AG04450 (cell line): Measurements from ENCODE around the gene ZC3H18. TPM values are rescaled to one million over a fixed set of nuclear protein-coding genes. Genes with fewer than 3 reads are reported as not detected.
"Not testable (repeated sequence)": the region's sequence is repeated elsewhere in the genome, so short reads cannot be mapped to it uniquely, and the experiment has no call there.

Experiments used
- CTCF ChIA-PET: fragments of 300-600, 350-600 bp; formaldehyde crosslinking; extraction: SDS; loops from one replicate; lab custom pipeline; 2022; ENCODE audit warnings: antibody characterized with exemption, inconsistent platforms; lab: Charles Lee
- POLR2A ChIA-PET: fragments of 350-600 bp; formaldehyde crosslinking; extraction: SDS; loops from one replicate; lab custom pipeline; 2021; ENCODE audit warnings: antibody characterized with exemption, inconsistent platforms; lab: Yijun Ruan, JAX
- DNase-seq: peaks from one replicate; pipeline ENCODE4 v3.0.0-alpha.2; 2011; ENCODE audit warnings: low read depth, low spot score
- H3K27ac ChIP-seq: one replicate; pipeline ENCODE4 v1.5.1; 2012; ENCODE audit warnings: low read depth, low read length, control low read depth
- H3K27me3 ChIP-seq: one replicate; pipeline ENCODE4 v1.6.0; 2012; ENCODE audit warnings: low read length; ENCODE audit not compliant: control insufficient read depth, insufficient read depth
- H3K4me3 ChIP-seq: 2 replicates; pipeline ENCODE4 v1.5.1; 2011; ENCODE audit warnings: mild to moderate bottlenecking, low read depth, low read length, control low read depth
- H3K9me3 ChIP-seq: 2 replicates; pipeline ENCODE4 v1.5.1; 2012; ENCODE audit warnings: low read length; ENCODE audit not compliant: control insufficient read depth, insufficient read depth
- polyA plus RNA-seq: library from polyadenylated mRNA; depleted of rRNA; stranded (reverse); fragments of >200 nt; gene quantifications from 2 replicates; pipeline ENCODE4 v1.2.3, GENCODE V29; 2011
- TF ChIP-seq, protein P1 (sequence below): IDR thresholded peaks from 2 replicates; pipeline ENCODE4 v1.5.1; 2011; ENCODE audit warnings: low read depth, low read length, control low read depth, inconsistent platforms

ZC3H18 gene
- polyA plus RNA-seq, 1 experiment: 10.1 TPM

- CTCF ChIA-PET: interaction anchor here (0.7 kb wide), 1 partner anchor 9 kb away, joined by 3 read pairs; no protein-coding TSS in a partner anchor
- TF ChIP-seq, protein P1, sequence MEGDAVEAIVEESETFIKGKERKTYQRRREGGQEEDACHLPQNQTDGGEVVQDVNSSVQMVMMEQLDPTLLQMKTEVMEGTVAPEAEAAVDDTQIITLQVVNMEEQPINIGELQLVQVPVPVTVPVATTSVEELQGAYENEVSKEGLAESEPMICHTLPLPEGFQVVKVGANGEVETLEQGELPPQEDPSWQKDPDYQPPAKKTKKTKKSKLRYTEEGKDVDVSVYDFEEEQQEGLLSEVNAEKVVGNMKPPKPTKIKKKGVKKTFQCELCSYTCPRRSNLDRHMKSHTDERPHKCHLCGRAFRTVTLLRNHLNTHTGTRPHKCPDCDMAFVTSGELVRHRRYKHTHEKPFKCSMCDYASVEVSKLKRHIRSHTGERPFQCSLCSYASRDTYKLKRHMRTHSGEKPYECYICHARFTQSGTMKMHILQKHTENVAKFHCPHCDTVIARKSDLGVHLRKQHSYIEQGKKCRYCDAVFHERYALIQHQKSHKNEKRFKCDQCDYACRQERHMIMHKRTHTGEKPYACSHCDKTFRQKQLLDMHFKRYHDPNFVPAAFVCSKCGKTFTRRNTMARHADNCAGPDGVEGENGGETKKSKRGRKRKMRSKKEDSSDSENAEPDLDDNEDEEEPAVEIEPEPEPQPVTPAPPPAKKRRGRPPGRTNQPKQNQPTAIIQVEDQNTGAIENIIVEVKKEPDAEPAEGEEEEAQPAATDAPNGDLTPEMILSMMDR: no peak
- H3K27ac ChIP-seq: no peak overlapping the region
These were observed 94.9 kb downstream of the ZC3H18 start for GRCh38 chr16:88665148-88665547.

DNA sequence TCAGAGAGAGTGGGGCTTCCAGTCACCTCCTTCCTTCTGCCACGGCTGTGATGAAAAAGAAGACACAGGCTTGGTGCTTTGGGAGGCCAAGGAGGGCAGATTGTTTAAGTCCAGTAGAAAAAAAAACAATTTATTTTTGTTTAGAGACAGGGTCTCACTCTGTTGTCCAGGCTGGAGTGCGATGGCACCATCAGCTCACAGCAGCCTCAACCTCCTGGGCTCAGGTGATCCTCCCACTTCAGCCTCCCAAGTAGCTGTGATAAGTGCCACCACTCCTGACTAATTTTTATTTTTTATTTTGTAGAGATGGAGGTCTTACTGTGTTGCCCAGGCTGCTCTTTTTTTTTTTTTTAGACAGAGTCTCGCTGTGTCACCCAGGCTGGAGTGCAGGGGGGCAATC lies 95.4 kb downstream of the ZC3H18 start:
- no peaks in the 10 kb centered on the region for H3K27me3 ChIP-seq
- H3K27ac ChIP-seq: no peak overlapping the region
- ChIA-PET CTCF (interaction anchor here (0.7 kb wide), 1 partner anchor 8 kb away, joined by 3 read pairs; no protein-coding TSS in a partner anchor), POLR2A (no interaction called here)
- no peak overlapping the region for H3K4me3 ChIP-seq
- no peaks in the 10 kb centered on the region; the same call in 1 of the 2 replicates for H3K9me3 ChIP-seq
- TF ChIP-seq, protein P1: no peak
- no peak for DNase-seq

More at GRCh38 chr16:88665148-88665547, 94.9 kb downstream of the ZC3H18 start:
- Histone ChIP-seq H3K9me3 (no peaks in the 10 kb centered on the region; the same call in 1 of the 2 replicates), H3K4me3 (no peak overlapping the region), H3K27me3 (no peaks in the 10 kb centered on the region)
- POLR2A ChIA-PET: no interaction called here
- DNase-seq: no peak

DNA sequence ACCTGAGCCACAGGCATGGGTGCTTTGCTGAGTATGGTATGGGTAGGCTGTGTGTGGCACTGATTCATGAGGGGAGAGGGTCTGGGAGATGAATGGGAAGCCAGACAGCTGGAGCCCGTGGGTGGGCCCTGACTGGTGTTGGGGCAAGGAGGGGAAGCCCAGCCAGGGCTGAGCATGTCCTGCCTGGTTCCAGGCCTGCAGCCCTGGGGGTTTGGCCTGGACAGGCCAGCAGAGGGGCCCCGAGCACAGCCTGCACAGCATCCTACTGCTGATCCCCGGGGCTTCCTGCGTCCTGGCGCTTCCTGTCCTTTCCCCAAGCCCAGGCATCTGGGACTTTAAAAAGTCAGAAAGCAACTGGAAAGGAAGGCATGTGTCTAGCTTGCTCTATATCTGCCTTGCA lies 97.3 kb downstream of the ZC3H18 start:
- POLR2A ChIA-PET: no interaction called here
- Histone ChIP-seq H3K4me3 (no peak overlapping the region), H3K27me3 (no peaks in the 10 kb centered on the region), H3K9me3 (no peaks in the 10 kb centered on the region; the same call in 1 of the 2 replicates), H3K27ac (no peak overlapping the region)
- DNase-seq: no peak
- TF ChIP-seq, protein P1: peak; percentile 24
- CTCF ChIA-PET: no interaction called here

GRCh38 chr16:88669493-88669892 lies 99.3 kb downstream of the ZC3H18 start:
- H3K9me3 ChIP-seq, H3K27me3 ChIP-seq, POLR2A ChIA-PET, H3K27ac ChIP-seq, CTCF ChIA-PET, H3K4me3 ChIP-seq, DNase-seq: not testable (repeated sequence)

DNA sequence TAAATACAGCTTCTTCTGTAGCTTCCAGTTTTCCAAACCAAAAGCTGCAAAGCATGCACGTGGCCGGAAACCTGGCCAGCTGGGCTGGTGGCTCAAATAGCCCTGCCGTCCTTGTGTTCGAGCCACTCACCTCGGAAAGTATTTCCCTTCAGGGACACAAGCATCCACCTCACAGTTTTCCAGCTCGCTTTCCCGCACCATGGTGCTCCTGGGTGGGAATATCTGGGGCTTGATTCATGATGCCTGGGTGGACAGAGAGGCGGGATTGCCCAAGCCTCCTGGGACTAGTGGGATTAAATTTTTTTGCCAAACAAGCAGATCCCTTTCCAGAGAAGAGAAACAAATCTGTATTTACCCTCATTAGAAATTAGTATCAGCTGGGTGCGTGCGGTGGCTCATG lies 99.8 kb downstream of the ZC3H18 start:
- no peaks in the 10 kb centered on the region for H3K27me3 ChIP-seq
- ChIA-PET POLR2A (no interaction called here), CTCF (no interaction called here)
- H3K4me3 ChIP-seq: no peak overlapping the region
- no peaks in the 10 kb centered on the region for H3K9me3 ChIP-seq
- TF ChIP-seq, protein P1: no peak
- DNase-seq: no peak
- H3K27ac ChIP-seq: no peak overlapping the region
